ENCODE measurements around the gene TAC4. TPM values are rescaled to one million over a fixed set of nuclear protein-coding genes. Genes with fewer than 3 reads are reported as not detected.

Gene TAC4
- total and polyA plus RNA-seq, 2 of the 13 experiments (the other 11 are each of a cell fraction or from before 2014, with no cell fraction given): not detected

GRCh38 chr17:49880291-49881053, 32.6 kb upstream of the TAC4 start (continued):
- no peak; the same call in 1 of the 2 replicates for TF ChIP-seq PRDM10 (CRISPR knock-in tag; IDR thresholded peaks at IDR 0.05; ENCODE audit: low read depth)
- TF ChIP-seq ZNF282 (IDR thresholded peaks at IDR 0.05; ENCODE audit: partially characterized antibody): no peak
- no peak for TF ChIP-seq ARNT (IDR thresholded peaks at IDR 0.05)
- peak; percentile 53; the same call in 1 of the 2 replicates for TF ChIP-seq IRF2 (CRISPR knock-in tag; IDR thresholded peaks at IDR 0.05)
- no peak for TF ChIP-seq ELK4 (CRISPR knock-in tag; IDR thresholded peaks at IDR 0.05; ENCODE audit: borderline replicate concordance)
- no peak for TF ChIP-seq NFKB2 (CRISPR knock-in tag; IDR thresholded peaks at IDR 0.05; ENCODE audit: borderline replicate concordance)
- TF ChIP-seq ZNF879 (CRISPR knock-in tag; IDR thresholded peaks at IDR 0.05): no peak
- TF ChIP-seq NR1H2 (CRISPR knock-in tag; IDR thresholded peaks at IDR 0.05; ENCODE audit: borderline replicate concordance, low read depth): no peak
- no peak for TF ChIP-seq CBFB (CRISPR knock-in tag; IDR thresholded peaks at IDR 0.05)
- no peak for TF ChIP-seq KMT2A (CRISPR knock-in tag; IDR thresholded peaks at IDR 0.05)
- no peak for TF ChIP-seq ETV5 (CRISPR knock-in tag; IDR thresholded peaks at IDR 0.05; ENCODE audit: borderline replicate concordance)
- TF ChIP-seq HMG20A (CRISPR knock-in tag; IDR thresholded peaks at IDR 0.05; ENCODE audit: borderline replicate concordance): no peak
- no peak for TF ChIP-seq FOXJ3 (CRISPR knock-in tag; IDR thresholded peaks at IDR 0.05; ENCODE audit: borderline replicate concordance)
- no peak for TF ChIP-seq SCMH1 (CRISPR knock-in tag; IDR thresholded peaks at IDR 0.05; ENCODE audit: borderline replicate concordance)
- no peak; the same call in 1 of the 2 replicates for TF ChIP-seq ZBTB4 (CRISPR knock-in tag; IDR thresholded peaks at IDR 0.05; ENCODE audit: borderline replicate concordance)
- peak; percentile 78; the same call in 1 of the 2 replicates for TF ChIP-seq ZNF572 (CRISPR knock-in tag; IDR thresholded peaks at IDR 0.05)
- TF ChIP-seq ZNF614 (CRISPR knock-in tag; IDR thresholded peaks at IDR 0.05; ENCODE audit: borderline replicate concordance): peak; percentile 53; the same call in 1 of the 2 replicates
- no peak for TF ChIP-seq ZNF652 (CRISPR knock-in tag; IDR thresholded peaks at IDR 0.05; ENCODE audit: borderline replicate concordance, low read depth)
- TF ChIP-seq ZNF225 (CRISPR knock-in tag; IDR thresholded peaks at IDR 0.05): no peak
- no peak for TF ChIP-seq NFATC3 (CRISPR knock-in tag; IDR thresholded peaks at IDR 0.05)
- no peak for TF ChIP-seq SOX13 (IDR thresholded peaks at IDR 0.05)
- TF ChIP-seq SOX13 (CRISPR knock-in tag; conservative IDR thresholded peaks at IDR 0.05 in 1 of 2, IDR thresholded peaks at IDR 0.05 in 1 of 2): no peak
- peak; percentile 39; the same call in 1 of the 2 replicates for TF ChIP-seq MIER3 (CRISPR knock-in tag; IDR thresholded peaks at IDR 0.05; ENCODE audit: borderline replicate concordance)

Data from HepG2 (cell line).